Adrenal gland (tissue), 5 donors: ENCODE results near the gene NRK.
"Not testable (repeated sequence)": the region's sequence is repeated elsewhere in the genome, so short reads cannot be mapped to it uniquely, and the experiment has no call there.

Source experiments
- POLR2A ChIP-seq, 2 donors: fragments of 450-650 bp; IDR thresholded peaks; one replicate each; pipeline ENCODE4 v1.6.1; 2017; ENCODE audit warnings: antibody characterized with exemption in 2 of 2, mild to moderate bottlenecking in 2 of 2, moderate library complexity in 1 of 2
- TF ChIP-seq, protein P1 (sequence below), 6 experiments: fragments of 450-650 bp in 4 of 6; fragments of 200-600 bp in 2 of 6; sonication (generic) in 1 of 6; IDR thresholded peaks; 1 replicate in 5 of 6; 2 replicates in 1 of 6; pipeline versions ENCODE4 v1.5.1 to v1.8.0; 2016 to 2021; ENCODE audit warnings: antibody characterized with exemption in 6 of 6, mild to moderate bottlenecking in 2 of 6, moderate library complexity in 1 of 6
- donor health status: DM: no; HTN: no; CAD: no.

DNA sequence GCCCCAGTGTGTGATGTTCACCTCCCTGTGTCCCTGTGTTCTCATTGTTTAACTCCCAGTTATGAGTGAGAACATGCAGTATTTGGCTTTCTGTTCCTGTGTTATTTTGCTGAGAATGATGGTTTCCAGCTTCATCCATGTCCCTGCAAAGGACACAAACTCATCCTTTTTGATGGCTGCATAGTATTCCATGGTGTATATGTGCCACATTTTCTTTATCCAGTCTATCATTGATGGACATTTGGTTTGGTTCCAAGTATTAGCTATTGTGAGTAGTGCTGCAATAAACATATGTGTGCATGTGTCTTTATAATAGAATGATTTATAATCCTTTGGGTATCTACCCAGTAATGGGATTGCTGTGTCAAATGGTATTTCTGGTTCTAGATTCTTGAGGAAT, 16.7 kb upstream of the NRK start:
- TF ChIP-seq, protein P1, sequence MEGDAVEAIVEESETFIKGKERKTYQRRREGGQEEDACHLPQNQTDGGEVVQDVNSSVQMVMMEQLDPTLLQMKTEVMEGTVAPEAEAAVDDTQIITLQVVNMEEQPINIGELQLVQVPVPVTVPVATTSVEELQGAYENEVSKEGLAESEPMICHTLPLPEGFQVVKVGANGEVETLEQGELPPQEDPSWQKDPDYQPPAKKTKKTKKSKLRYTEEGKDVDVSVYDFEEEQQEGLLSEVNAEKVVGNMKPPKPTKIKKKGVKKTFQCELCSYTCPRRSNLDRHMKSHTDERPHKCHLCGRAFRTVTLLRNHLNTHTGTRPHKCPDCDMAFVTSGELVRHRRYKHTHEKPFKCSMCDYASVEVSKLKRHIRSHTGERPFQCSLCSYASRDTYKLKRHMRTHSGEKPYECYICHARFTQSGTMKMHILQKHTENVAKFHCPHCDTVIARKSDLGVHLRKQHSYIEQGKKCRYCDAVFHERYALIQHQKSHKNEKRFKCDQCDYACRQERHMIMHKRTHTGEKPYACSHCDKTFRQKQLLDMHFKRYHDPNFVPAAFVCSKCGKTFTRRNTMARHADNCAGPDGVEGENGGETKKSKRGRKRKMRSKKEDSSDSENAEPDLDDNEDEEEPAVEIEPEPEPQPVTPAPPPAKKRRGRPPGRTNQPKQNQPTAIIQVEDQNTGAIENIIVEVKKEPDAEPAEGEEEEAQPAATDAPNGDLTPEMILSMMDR (IDR thresholded peaks at IDR 0.05) = not testable (repeated sequence)
- TF ChIP-seq POLR2A (IDR thresholded peaks at IDR 0.05) = not testable (repeated sequence)
